H9 (cell line): ENCODE results near the gene EIF2S3. TPM values are rescaled to one million over a fixed set of nuclear protein-coding genes. Genes with fewer than 3 reads are reported as not detected.
"Not testable (repeated sequence)": the region's sequence is repeated elsewhere in the genome, so short reads cannot be mapped to it uniquely, and the experiment has no call there.

Experiments used
- DNase-seq: peaks from one replicate; pipeline ENCODE4 v3.0.0-alpha.2; 2017
- H2AFZ ChIP-seq: one replicate; pipeline ENCODE4 v1.6.1; 2013; ENCODE audit warnings: mild to moderate bottlenecking, low read length, control low read depth, moderate library complexity
- H2AK5ac ChIP-seq: 2 replicates; pipeline ENCODE4 v1.6.1; 2013; ENCODE audit warnings: low read length, control low read depth, mixed read lengths; ENCODE audit not compliant: insufficient read length
- H2BK120ac ChIP-seq: one replicate; pipeline ENCODE4 v1.6.1; 2013; ENCODE audit warnings: low read depth, mild to moderate bottlenecking, low read length, control low read depth, inconsistent platforms; ENCODE audit not compliant: poor library complexity, severe bottlenecking
- H2BK12ac ChIP-seq: 2 replicates; pipeline ENCODE4 v1.6.1; 2013; ENCODE audit warnings: low read length, control low read depth, mixed read lengths, low read depth; ENCODE audit not compliant: insufficient read length
- H2BK15ac ChIP-seq: 2 replicates; pipeline ENCODE4 v1.6.1; 2013; ENCODE audit warnings: low read depth, low read length, control low read depth
- H2BK20ac ChIP-seq: one replicate; pipeline ENCODE4 v1.6.1; 2013; ENCODE audit warnings: low read depth, mild to moderate bottlenecking, low read length, control low read depth, inconsistent platforms; ENCODE audit not compliant: poor library complexity, severe bottlenecking
- H2BK5ac ChIP-seq: 2 replicates; pipeline ENCODE4 v1.6.1; 2013; ENCODE audit warnings: low read length, control low read depth, mixed read lengths; ENCODE audit not compliant: insufficient read length
- H3K14ac ChIP-seq: 2 replicates; pipeline ENCODE4 v1.6.1; 2013; ENCODE audit warnings: low read length, control low read depth; ENCODE audit not compliant: insufficient read depth
- H3K18ac ChIP-seq: 2 replicates; pipeline ENCODE4 v1.6.1; 2013; ENCODE audit warnings: low read depth, mild to moderate bottlenecking, mixed read lengths, low read length, control low read depth; ENCODE audit not compliant: insufficient read length
- H3K23ac ChIP-seq: 2 replicates; pipeline ENCODE4 v1.6.1; 2013; ENCODE audit warnings: low read length, control low read depth, mixed read lengths, low read depth; ENCODE audit not compliant: insufficient read length
- H3K23me2 ChIP-seq: 2 replicates; pipeline ENCODE4 v1.6.1; 2013; ENCODE audit warnings: low read depth, mild to moderate bottlenecking, mixed read lengths, low read length, control low read depth; ENCODE audit not compliant: insufficient read length, poor library complexity, severe bottlenecking
- H3K27ac ChIP-seq: 2 replicates; pipeline ENCODE4 v1.5.1; 2013; ENCODE audit warnings: low read length, control low read depth, mixed read lengths, low read depth; ENCODE audit not compliant: insufficient read length
- H3K27me3 ChIP-seq: 2 replicates; pipeline ENCODE4 v1.6.1; 2013; ENCODE audit warnings: low read length, control low read depth, inconsistent platforms; ENCODE audit not compliant: insufficient read depth
- H3K4ac ChIP-seq: 2 replicates; pipeline ENCODE4 v1.6.1; 2013; ENCODE audit warnings: low read depth, mild to moderate bottlenecking, control low read depth, inconsistent platforms, low read length, moderate library complexity
- H3K4me1 ChIP-seq: 2 replicates; pipeline ENCODE4 v1.6.1; 2013; ENCODE audit warnings: low read length, control low read depth, inconsistent platforms; ENCODE audit not compliant: insufficient read depth
- H3K4me2 ChIP-seq: 2 replicates; pipeline ENCODE4 v1.6.1; 2013; ENCODE audit warnings: low read length, control low read depth, mixed read lengths; ENCODE audit not compliant: insufficient read length, insufficient read depth
- H3K56ac ChIP-seq: 2 replicates; pipeline ENCODE4 v1.6.1; 2013; ENCODE audit warnings: low read depth, mild to moderate bottlenecking, mixed read lengths, low read length, control low read depth; ENCODE audit not compliant: insufficient read length
- H3K79me1 ChIP-seq: 2 replicates; pipeline ENCODE4 v1.6.1; 2013; ENCODE audit warnings: low read depth, mild to moderate bottlenecking, moderate library complexity, low read length, control low read depth, inconsistent platforms; ENCODE audit not compliant: insufficient read depth, poor library complexity, severe bottlenecking
- H3K79me2 ChIP-seq: 2 replicates; pipeline ENCODE4 v1.6.1; 2013; ENCODE audit warnings: low read length, control low read depth, inconsistent platforms; ENCODE audit not compliant: insufficient read depth
- H3K9ac ChIP-seq: 2 replicates; pipeline ENCODE4 v1.6.1; 2013; ENCODE audit warnings: low read length, control low read depth, mixed read lengths; ENCODE audit not compliant: insufficient read length; ENCODE audit errors: extremely low read depth
- H3K9me3 ChIP-seq: one replicate; pipeline ENCODE4 v1.6.1; 2013; ENCODE audit warnings: low read depth, low read length, inconsistent platforms; ENCODE audit not compliant: control insufficient read depth
- H3T11ph ChIP-seq: one replicate; pipeline ENCODE4 v1.6.1; 2013; ENCODE audit warnings: mild to moderate bottlenecking, low read length, control low read depth, inconsistent platforms
- H4K20me1 ChIP-seq: one replicate; pipeline ENCODE4 v1.6.1; 2013; ENCODE audit not compliant: control insufficient read depth, insufficient read length, insufficient read depth
- H4K5ac ChIP-seq: 2 replicates; pipeline ENCODE4 v1.6.1; 2013; ENCODE audit warnings: low read depth, mild to moderate bottlenecking, mixed read lengths, low read length, control low read depth; ENCODE audit not compliant: insufficient read length
- H4K8ac ChIP-seq: replicated peaks from 2 replicates; pipeline ENCODE4 v1.6.1; 2013; ENCODE audit warnings: low read length, control low read depth, mixed read lengths, low read depth; ENCODE audit not compliant: insufficient read length
- H4K91ac ChIP-seq: 2 replicates; pipeline ENCODE4 v1.6.1; 2013; ENCODE audit warnings: low read depth, mild to moderate bottlenecking, moderate library complexity, mixed read lengths, low read length, control low read depth; ENCODE audit not compliant: insufficient read length
- H3K27ac Mint-ChIP-seq, 3 experiments: 2 replicates in 2 of 3; 3 replicates in 1 of 3; pipeline ENCODE4 v1.8.0; 2020 to 2021; ENCODE audit warnings: mixed read lengths in 3 of 3, mild to moderate bottlenecking in 1 of 3, moderate library complexity in 1 of 3
- H3K27me3 Mint-ChIP-seq: 2 replicates; pipeline ENCODE4 v1.8.0; 2021; ENCODE audit warnings: low read depth, mild to moderate bottlenecking, moderate library complexity, mixed read lengths
- H3K36me3 Mint-ChIP-seq, 3 experiments: 2 replicates in 2 of 3; 3 replicates in 1 of 3; pipeline ENCODE4 v1.8.0; 2020 to 2021; ENCODE audit warnings: low read depth in 3 of 3, mixed read lengths in 3 of 3; ENCODE audit not compliant: insufficient read depth in 1 of 3
- H3K4me1 Mint-ChIP-seq, 2 experiments: 2 replicates each; pipeline ENCODE4 v1.8.0; 2020; ENCODE audit warnings: mixed read lengths in 2 of 2
- H3K4me3 Mint-ChIP-seq, 2 experiments: 2 replicates in 1 of 2; 3 replicates in 1 of 2; pipeline ENCODE4 v1.8.0; 2020 to 2021; ENCODE audit warnings: mild to moderate bottlenecking in 2 of 2, mixed read lengths in 2 of 2, moderate library complexity in 1 of 2
- H3K9me3 Mint-ChIP-seq, 2 experiments: 2 replicates in 1 of 2; 3 replicates in 1 of 2; pipeline ENCODE4 v1.8.0; 2020; ENCODE audit warnings: mild to moderate bottlenecking in 2 of 2, mixed read lengths in 2 of 2, moderate library complexity in 1 of 2
- WGBS: extraction: QIAGEN DNeasy Blood & Tissue Kit; methylation state at CpG from one replicate; pipeline ENCODE4 v1.1.7; 2013; ENCODE audit warnings: missing lambda C conversion rate, low lambda C conversion rate, mixed read lengths; ENCODE audit not compliant: insufficient read length; ENCODE audit errors: extremely low coverage; 5-methylcytosine and 5-hydroxymethylcytosine counted together
- total RNA-seq: library from RNA; stranded (reverse); gene quantifications from 2 replicates; pipeline ENCODE4 v1.2.1, GENCODE V29; 2021
- TF ChIP-seq, protein P1 (sequence below): fragments of 200-600 bp; sonication (generic); conservative IDR thresholded peaks from 3 replicates; pipeline ENCODE4 v1.8.0; 2021; ENCODE audit warnings: antibody characterized with exemption, mild to moderate bottlenecking

The EIF2S3 gene
- total RNA-seq, 1 experiment from 2014 or later, result 598 TPM

DNA sequence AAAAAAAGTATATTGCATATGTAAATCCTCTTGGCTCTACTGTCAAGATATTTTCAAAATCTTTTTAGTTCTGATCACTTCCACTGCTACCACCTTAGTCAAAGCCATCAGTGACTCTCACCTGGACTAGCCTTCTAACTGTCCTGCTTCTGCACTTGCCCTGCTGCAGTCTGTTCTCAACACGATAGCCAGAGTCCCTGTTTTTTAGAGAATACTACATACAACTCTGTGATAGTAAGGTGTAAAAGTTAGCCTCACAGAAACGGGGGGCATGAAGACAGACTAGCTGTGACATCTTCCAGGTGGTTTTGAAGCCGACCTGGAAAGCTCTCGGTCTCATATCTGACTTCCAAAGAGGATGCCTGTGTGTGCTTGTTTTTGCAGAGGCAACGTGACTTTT, 24.7 kb downstream of the EIF2S3 start:
- Histone ChIP-seq H2BK15ac (no peak overlapping the region), H3K9ac (no peak overlapping the region), H3K4ac (no peak overlapping the region), H3K27me3 (no peaks in the 10 kb centered on the region), H4K8ac (no peak overlapping the region), H3K9me3 (no peaks in the 10 kb centered on the region), H3T11ph (no peak overlapping the region), H3K4me2 (no peak overlapping the region), H4K91ac (no peak overlapping the region), H3K79me1 (no peaks in the 10 kb centered on the region), H3K27ac (peak overlapping the region; percentile 60), H3K4me1 (no peaks in the 10 kb centered on the region), H2AK5ac (no peak overlapping the region), H3K18ac (no peak overlapping the region), H2BK5ac (no peak overlapping the region), H3K23me2 (no peaks in the 10 kb centered on the region), H3K23ac (no peak overlapping the region), H4K20me1 (no peaks in the 10 kb centered on the region), H3K56ac (no peak overlapping the region), H2BK20ac (no peak overlapping the region), H3K79me2 (no peaks in the 10 kb centered on the region), H2BK120ac (no peak overlapping the region), H2AFZ (no peak overlapping the region), H4K5ac (no peak overlapping the region), H2BK12ac (no peak overlapping the region), H3K14ac (no peak overlapping the region)
- no peak overlapping the region for H3K4me3 Mint-ChIP-seq
- WGBS, result no CpG with 5 or more reads among the region's 5 CpGs
- no peak for DNase-seq
- peaks cover 31 to 44% (median 41%) of the 10 kb centered on the region in 3 experiments for H3K36me3 Mint-ChIP-seq
- peak overlapping the region in 1 of 3 experiments; percentile 91; a peak in 3 of 7 replicates for H3K27ac Mint-ChIP-seq
- TF ChIP-seq, protein P1, sequence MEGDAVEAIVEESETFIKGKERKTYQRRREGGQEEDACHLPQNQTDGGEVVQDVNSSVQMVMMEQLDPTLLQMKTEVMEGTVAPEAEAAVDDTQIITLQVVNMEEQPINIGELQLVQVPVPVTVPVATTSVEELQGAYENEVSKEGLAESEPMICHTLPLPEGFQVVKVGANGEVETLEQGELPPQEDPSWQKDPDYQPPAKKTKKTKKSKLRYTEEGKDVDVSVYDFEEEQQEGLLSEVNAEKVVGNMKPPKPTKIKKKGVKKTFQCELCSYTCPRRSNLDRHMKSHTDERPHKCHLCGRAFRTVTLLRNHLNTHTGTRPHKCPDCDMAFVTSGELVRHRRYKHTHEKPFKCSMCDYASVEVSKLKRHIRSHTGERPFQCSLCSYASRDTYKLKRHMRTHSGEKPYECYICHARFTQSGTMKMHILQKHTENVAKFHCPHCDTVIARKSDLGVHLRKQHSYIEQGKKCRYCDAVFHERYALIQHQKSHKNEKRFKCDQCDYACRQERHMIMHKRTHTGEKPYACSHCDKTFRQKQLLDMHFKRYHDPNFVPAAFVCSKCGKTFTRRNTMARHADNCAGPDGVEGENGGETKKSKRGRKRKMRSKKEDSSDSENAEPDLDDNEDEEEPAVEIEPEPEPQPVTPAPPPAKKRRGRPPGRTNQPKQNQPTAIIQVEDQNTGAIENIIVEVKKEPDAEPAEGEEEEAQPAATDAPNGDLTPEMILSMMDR, result no peak
- H3K27me3 Mint-ChIP-seq, result no peaks in the 10 kb centered on the region
- no peaks in the 10 kb centered on the region for H3K9me3 Mint-ChIP-seq
- H3K4me1 Mint-ChIP-seq, result peaks cover 0 to 10% of the 10 kb centered on the region in 2 experiments; a peak in 2 of 4 replicates

DNA sequence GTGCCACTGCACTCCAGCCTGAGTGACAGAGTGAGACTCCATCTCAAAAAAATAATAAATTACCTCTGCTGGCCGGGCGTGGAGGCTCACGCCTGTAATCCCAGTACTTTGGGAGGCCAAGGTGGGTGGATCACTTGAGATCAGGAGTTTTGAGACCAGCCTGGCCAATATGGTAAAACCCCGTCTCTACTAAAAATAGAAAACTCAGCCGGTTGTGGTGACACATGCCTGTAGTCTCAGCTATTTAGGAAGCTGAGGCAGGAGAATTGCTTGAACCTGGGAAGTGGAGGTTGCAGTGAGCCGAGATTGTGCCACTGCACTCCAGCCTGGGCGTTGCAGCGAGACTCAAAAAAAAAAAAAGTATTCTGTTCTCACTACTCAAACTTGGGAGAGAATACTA, 25.5 kb downstream of the EIF2S3 start:
- H3K23me2 ChIP-seq, H2AFZ ChIP-seq, H3K4me1 Mint-ChIP-seq, DNase-seq, H3K4me1 ChIP-seq, H3K14ac ChIP-seq, H3K9me3 ChIP-seq, H3K4me3 Mint-ChIP-seq, H2BK5ac ChIP-seq, H3K4me2 ChIP-seq, H2BK120ac ChIP-seq, H3K9ac ChIP-seq, H3K27me3 Mint-ChIP-seq, H3K79me2 ChIP-seq, H4K5ac ChIP-seq, H4K8ac ChIP-seq, H3K56ac ChIP-seq, H2AK5ac ChIP-seq, H3K79me1 ChIP-seq, H2BK20ac ChIP-seq, H4K91ac ChIP-seq, H3K23ac ChIP-seq, H3K27ac ChIP-seq, H3T11ph ChIP-seq, H2BK12ac ChIP-seq, H4K20me1 ChIP-seq, H2BK15ac ChIP-seq, H3K27me3 ChIP-seq, H3K4ac ChIP-seq, H3K18ac ChIP-seq, H3K9me3 Mint-ChIP-seq: not testable (repeated sequence)
- Mint-ChIP-seq H3K36me3 (peaks cover 24 to 36% (median 33%) of the 10 kb centered on the region in 3 experiments), H3K27ac (peak overlapping the region; percentile 1 to 63 (median 38); a peak in 3 of 7 replicates)
- no CpG with 5 or more reads among the region's 8 CpGs for WGBS
